ENCODE data around the gene SYPL1. TPM values are rescaled to one million over a fixed set of nuclear protein-coding genes. Genes with fewer than 3 reads are reported as not detected.

Gene SYPL1
- total and polyA plus RNA-seq, 12 donors = 58.5 to 121 (median 75.1) TPM

GRCh38 chr7:106054971-106055532, 57.1 kb downstream of the SYPL1 start:
- no peak overlapping the region for H3K27ac ChIP-seq
- H3K27me3 ChIP-seq = no peaks in the 10 kb centered on the region
- H3K4me3 ChIP-seq = no peak overlapping the region
- H3K4me1 ChIP-seq = peaks cover 0 to 33% (median 8%) of the 10 kb centered on the region in 9 donors
- H3K36me3 ChIP-seq = no peaks in the 10 kb centered on the region
- peaks cover 0 to 6% (median 0%) of the 10 kb centered on the region in 11 donors for H3K9me3 ChIP-seq
- no peak for DNase-seq
- intact Hi-C loops (cut with DNase I) = loop anchor here in 2 of 10 donors (2.0 to 10.0 kb wide), 2 partner anchors 100 to 420 kb away; no protein-coding TSS in a partner anchor
- no peak for ATAC-seq
- WGBS, 2 donors = 84 to 85% methylated on average over 7 of the region's 7 CpGs
- TF ChIP-seq CTCF (IDR thresholded peaks at IDR 0.05) = no peak

- 94 to 97% methylated on average over 11 of the region's 11 CpGs for WGBS, 2 donors
- peaks cover 0 to 6% (median 0%) of the 10 kb centered on the region in 11 donors for H3K9me3 ChIP-seq
- H3K4me3 ChIP-seq = no peak overlapping the region
- TF ChIP-seq CTCF (IDR thresholded peaks at IDR 0.05) = no peak
- H3K4me1 ChIP-seq = peaks cover 0 to 34% (median 10%) of the 10 kb centered on the region in 9 donors
- no peaks in the 10 kb centered on the region for H3K36me3 ChIP-seq
- DNase-seq (no peak), ATAC-seq (no peak)
- H3K27ac ChIP-seq = no peak overlapping the region
- intact Hi-C loops (cut with DNase I) = loop anchor here in 2 of 10 donors (2.0 to 10.0 kb wide), 2 partner anchors 100 to 420 kb away; no protein-coding TSS in a partner anchor
- no peaks in the 10 kb centered on the region for H3K27me3 ChIP-seq
Measured at GRCh38 chr7:106054156-106054910, 57.8 kb downstream of the SYPL1 start.

- DNase-seq = no peak
- intact Hi-C loops (cut with DNase I) = loop anchor here in 1 of 10 donors (10.0 kb wide), 1 partner anchor 422 kb away; no protein-coding TSS in a partner anchor
- no peak for TF ChIP-seq CTCF (IDR thresholded peaks at IDR 0.05)
- H3K36me3 ChIP-seq = no peaks in the 10 kb centered on the region
- peaks cover 0 to 24% (median 8%) of the 10 kb centered on the region in 9 donors for H3K4me1 ChIP-seq
- no peak for ATAC-seq
- H3K9me3 ChIP-seq = peaks cover 0 to 6% (median 0%) of the 10 kb centered on the region in 11 donors
- H3K27ac ChIP-seq = no peak overlapping the region
- H3K27me3 ChIP-seq = no peaks in the 10 kb centered on the region
- 87 to 90% methylated on average over 5 of the region's 5 CpGs for WGBS, 2 donors
- H3K4me3 ChIP-seq = no peak overlapping the region
Measured at GRCh38 chr7:106053109-106053508, 59.0 kb downstream of the SYPL1 start.

- 94 to 95% methylated on average over 2 of the region's 2 CpGs for WGBS, 2 donors
- peaks cover 0 to 6% (median 0%) of the 10 kb centered on the region in 11 donors for H3K9me3 ChIP-seq
- no peak overlapping the region for H3K4me3 ChIP-seq
- H3K27ac ChIP-seq = no peak overlapping the region
- intact Hi-C loops (cut with DNase I) = loop anchor here in 1 of 10 donors (10.0 kb wide), 1 partner anchor 422 kb away; no protein-coding TSS in a partner anchor
- DNase-seq (no peak), ATAC-seq (no peak)
- no peaks in the 10 kb centered on the region for H3K27me3 ChIP-seq
- H3K4me1 ChIP-seq = peaks cover 0 to 21% (median 8%) of the 10 kb centered on the region in 9 donors
- TF ChIP-seq CTCF (IDR thresholded peaks at IDR 0.05) = no peak
- no peaks in the 10 kb centered on the region for H3K36me3 ChIP-seq
Measured at GRCh38 chr7:106052681-106053080, 59.4 kb downstream of the SYPL1 start.
